ENCODE results near the gene PWP1.
A peak's percentile ranks its signal among the peaks of the same experiment; 100 is the strongest.
"Not testable (repeated sequence)": the region's sequence is repeated elsewhere in the genome, so short reads cannot be mapped to it uniquely, and the experiment has no call there.

The PWP1 gene

GRCh38 chr12:107727742-107728141 is 42.1 kb downstream of the PWP1 start:
- not testable (repeated sequence) for H3K4me3 ChIP-seq (ENCODE audit: low read length); DNase-seq (ENCODE audit: low read depth, low spot score)

GRCh38 chr12:107730618-107731341 is 45.2 kb downstream of the PWP1 start:
- no peak for DNase-seq (ENCODE audit: low read depth, low spot score)
- no peak overlapping the region for H3K4me3 ChIP-seq (ENCODE audit: low read length)

GRCh38 chr12:107731366-107731765 is 45.8 kb downstream of the PWP1 start:
- DNase-seq (ENCODE audit: low read depth, low spot score): no peak
- H3K4me3 ChIP-seq (ENCODE audit: low read length): no peak overlapping the region

GRCh38 chr12:107732365-107732764 is 46.8 kb downstream of the PWP1 start:
- no peak for DNase-seq (ENCODE audit: low read depth, low spot score)
- no peak overlapping the region for H3K4me3 ChIP-seq (ENCODE audit: low read length)

GRCh38 chr12:107734139-107734538 is 48.5 kb downstream of the PWP1 start:
- no peak for DNase-seq (ENCODE audit: low read depth, low spot score)
- H3K4me3 ChIP-seq (ENCODE audit: low read length): no peak overlapping the region

- no peak overlapping the region for H3K4me3 ChIP-seq (ENCODE audit: low read length)
- no peak for DNase-seq (ENCODE audit: low read depth, low spot score)
Observed at GRCh38 chr12:107735763-107736162, 50.2 kb downstream of the PWP1 start.

- no peak overlapping the region for H3K4me3 ChIP-seq (ENCODE audit: low read length)
- DNase-seq (ENCODE audit: low read depth, low spot score): no peak
Observed at GRCh38 chr12:107736914-107737313, 51.3 kb downstream of the PWP1 start.

- no peak overlapping the region for H3K4me3 ChIP-seq (ENCODE audit: low read length)
- DNase-seq (ENCODE audit: low read depth, low spot score): no peak
Observed at GRCh38 chr12:107748472-107748871, 62.9 kb downstream of the PWP1 start.

- no peak for DNase-seq (ENCODE audit: low read depth, low spot score)
- H3K4me3 ChIP-seq (ENCODE audit: low read length): no peak overlapping the region
Observed at GRCh38 chr12:107749083-107749482, 63.5 kb downstream of the PWP1 start.

- H3K4me3 ChIP-seq (ENCODE audit: low read length): peak overlapping the region; percentile 59
- no peak for DNase-seq (ENCODE audit: low read depth, low spot score)
Observed at GRCh38 chr12:107759410-107759809, 73.8 kb downstream of the PWP1 start.

GRCh38 chr12:107760207-107760808 is 74.7 kb downstream of the PWP1 start:
- peak overlapping the region; percentile 59 for H3K4me3 ChIP-seq (ENCODE audit: low read length)
- no peak for DNase-seq (ENCODE audit: low read depth, low spot score)

GRCh38 chr12:107760809-107761501 is 75.4 kb downstream of the PWP1 start, which contains the start of gene PRDM4:
TSS of gene PRDM4 (minus strand) at chr12:107761137. CDS start at chr12:107760515, 622 bp downstream.
- peak; percentile 85 for DNase-seq (ENCODE audit: low read depth, low spot score)

GRCh38 chr12:107761502-107761904 is 75.9 kb downstream of the PWP1 start:
- no peak for DNase-seq (ENCODE audit: low read depth, low spot score)
- H3K4me3 ChIP-seq (ENCODE audit: low read length): peak overlapping the region; percentile 64

More at GRCh38 chr12:107760809-107761501, 75.4 kb downstream of the PWP1 start, which contains the start of gene PRDM4:
- peak within 1 kb of the TSS; percentile 64 for H3K4me3 ChIP-seq (ENCODE audit: low read length)

Measured in Jurkat, Clone E6-1 (cell line).